ENCODE measurements around the gene PLPPR3.

PLPPR3 gene

DNA sequence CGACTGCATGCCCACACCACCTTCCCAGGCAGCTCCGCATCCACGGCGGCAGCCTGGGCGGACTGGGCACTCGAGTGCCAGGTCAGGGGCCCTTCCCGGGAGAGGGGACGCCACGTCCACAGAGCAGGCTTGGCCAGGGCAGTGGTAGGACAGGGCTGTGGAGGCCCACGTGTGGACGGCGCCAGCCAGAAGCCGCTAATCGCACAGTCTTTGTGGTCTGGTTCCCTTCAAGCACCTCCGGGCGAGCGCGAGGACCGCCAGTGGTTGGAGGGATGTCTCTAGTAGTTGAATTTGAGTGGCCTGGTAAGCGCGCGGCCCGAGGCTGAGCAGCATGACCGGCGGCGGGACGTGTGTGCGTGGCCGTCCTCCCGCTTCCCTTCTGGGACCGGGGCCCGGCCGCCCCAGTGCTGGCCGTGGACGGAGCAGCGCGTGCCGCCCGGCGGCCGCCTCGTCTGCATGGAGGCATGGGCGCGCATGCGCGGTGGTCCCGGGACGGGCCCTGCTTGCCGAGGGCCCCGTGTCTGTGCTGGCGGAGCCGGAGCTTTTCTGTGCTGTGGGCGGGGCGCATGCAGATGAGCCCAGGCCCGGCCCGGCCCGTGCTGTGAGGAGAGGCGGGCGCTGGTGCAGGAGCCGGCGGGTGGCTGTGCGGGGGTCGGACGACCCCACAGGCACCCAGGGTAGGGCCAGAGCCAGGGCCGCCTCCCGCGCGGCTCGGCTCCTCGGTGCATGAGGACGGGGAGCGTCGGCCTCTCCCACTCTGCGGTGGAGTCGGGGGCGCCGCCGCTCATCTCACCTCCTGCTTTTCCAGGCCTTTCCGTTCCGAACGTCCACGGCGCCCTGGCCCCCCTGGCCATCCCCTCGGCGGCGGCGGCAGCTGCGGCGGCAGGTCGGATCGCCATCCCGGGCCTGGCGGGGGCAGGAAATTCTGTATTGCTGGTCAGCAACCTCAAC is 15.9 kb downstream of the PLPPR3 start:
- TF ChIP-seq, protein P1, sequence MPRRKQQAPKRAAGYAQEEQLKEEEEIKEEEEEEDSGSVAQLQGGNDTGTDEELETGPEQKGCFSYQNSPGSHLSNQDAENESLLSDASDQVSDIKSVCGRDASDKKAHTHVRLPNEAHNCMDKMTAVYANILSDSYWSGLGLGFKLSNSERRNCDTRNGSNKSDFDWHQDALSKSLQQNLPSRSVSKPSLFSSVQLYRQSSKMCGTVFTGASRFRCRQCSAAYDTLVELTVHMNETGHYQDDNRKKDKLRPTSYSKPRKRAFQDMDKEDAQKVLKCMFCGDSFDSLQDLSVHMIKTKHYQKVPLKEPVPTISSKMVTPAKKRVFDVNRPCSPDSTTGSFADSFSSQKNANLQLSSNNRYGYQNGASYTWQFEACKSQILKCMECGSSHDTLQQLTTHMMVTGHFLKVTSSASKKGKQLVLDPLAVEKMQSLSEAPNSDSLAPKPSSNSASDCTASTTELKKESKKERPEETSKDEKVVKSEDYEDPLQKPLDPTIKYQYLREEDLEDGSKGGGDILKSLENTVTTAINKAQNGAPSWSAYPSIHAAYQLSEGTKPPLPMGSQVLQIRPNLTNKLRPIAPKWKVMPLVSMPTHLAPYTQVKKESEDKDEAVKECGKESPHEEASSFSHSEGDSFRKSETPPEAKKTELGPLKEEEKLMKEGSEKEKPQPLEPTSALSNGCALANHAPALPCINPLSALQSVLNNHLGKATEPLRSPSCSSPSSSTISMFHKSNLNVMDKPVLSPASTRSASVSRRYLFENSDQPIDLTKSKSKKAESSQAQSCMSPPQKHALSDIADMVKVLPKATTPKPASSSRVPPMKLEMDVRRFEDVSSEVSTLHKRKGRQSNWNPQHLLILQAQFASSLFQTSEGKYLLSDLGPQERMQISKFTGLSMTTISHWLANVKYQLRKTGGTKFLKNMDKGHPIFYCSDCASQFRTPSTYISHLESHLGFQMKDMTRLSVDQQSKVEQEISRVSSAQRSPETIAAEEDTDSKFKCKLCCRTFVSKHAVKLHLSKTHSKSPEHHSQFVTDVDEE (CRISPR knock-in tag; IDR thresholded peaks at IDR 0.05), result no peak
- TF ChIP-seq ZNF8 (CRISPR knock-in tag; IDR thresholded peaks at IDR 0.05) (no peak), CSDC2 (CRISPR knock-in tag; IDR thresholded peaks at IDR 0.05) (no peak), BACH2 (CRISPR knock-in tag; IDR thresholded peaks at IDR 0.05; ENCODE audit: borderline replicate concordance) (no peak), ARNTL (CRISPR knock-in tag; IDR thresholded peaks at IDR 0.05; ENCODE audit: borderline replicate concordance, low read depth) (no peak), ZNF70 (CRISPR knock-in tag; IDR thresholded peaks at IDR 0.05) (no peak), TOX (CRISPR knock-in tag; IDR thresholded peaks at IDR 0.05; ENCODE audit: borderline replicate concordance) (no peak), ZFP3 (CRISPR knock-in tag; IDR thresholded peaks at IDR 0.05) (no peak), PPARA (CRISPR knock-in tag; IDR thresholded peaks at IDR 0.05; ENCODE audit: borderline replicate concordance) (no peak), ISL1 (CRISPR knock-in tag; IDR thresholded peaks at IDR 0.05) (no peak), OSR1 (CRISPR knock-in tag; IDR thresholded peaks at IDR 0.05) (no peak), ZC3H10 (CRISPR knock-in tag; IDR thresholded peaks at IDR 0.05) (no peak), ZFP30 (CRISPR knock-in tag; IDR thresholded peaks at IDR 0.05) (no peak)
- TF ChIP-seq, protein P2, sequence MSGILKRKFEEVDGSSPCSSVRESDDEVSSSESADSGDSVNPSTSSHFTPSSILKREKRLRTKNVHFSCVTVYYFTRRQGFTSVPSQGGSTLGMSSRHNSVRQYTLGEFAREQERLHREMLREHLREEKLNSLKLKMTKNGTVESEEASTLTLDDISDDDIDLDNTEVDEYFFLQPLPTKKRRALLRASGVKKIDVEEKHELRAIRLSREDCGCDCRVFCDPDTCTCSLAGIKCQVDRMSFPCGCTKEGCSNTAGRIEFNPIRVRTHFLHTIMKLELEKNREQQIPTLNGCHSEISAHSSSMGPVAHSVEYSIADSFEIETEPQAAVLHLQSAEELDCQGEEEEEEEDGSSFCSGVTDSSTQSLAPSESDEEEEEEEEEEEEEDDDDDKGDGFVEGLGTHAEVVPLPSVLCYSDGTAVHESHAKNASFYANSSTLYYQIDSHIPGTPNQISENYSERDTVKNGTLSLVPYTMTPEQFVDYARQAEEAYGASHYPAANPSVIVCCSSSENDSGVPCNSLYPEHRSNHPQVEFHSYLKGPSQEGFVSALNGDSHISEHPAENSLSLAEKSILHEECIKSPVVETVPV (CRISPR knock-in tag; IDR thresholded peaks at IDR 0.05), result no peak
- TF ChIP-seq, protein P3, sequence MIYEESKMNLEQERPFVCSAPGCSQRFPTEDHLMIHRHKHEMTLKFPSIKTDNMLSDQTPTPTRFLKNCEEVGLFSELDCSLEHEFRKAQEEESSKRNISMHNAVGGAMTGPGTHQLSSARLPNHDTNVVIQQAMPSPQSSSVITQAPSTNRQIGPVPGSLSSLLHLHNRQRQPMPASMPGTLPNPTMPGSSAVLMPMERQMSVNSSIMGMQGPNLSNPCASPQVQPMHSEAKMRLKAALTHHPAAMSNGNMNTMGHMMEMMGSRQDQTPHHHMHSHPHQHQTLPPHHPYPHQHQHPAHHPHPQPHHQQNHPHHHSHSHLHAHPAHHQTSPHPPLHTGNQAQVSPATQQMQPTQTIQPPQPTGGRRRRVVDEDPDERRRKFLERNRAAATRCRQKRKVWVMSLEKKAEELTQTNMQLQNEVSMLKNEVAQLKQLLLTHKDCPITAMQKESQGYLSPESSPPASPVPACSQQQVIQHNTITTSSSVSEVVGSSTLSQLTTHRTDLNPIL (CRISPR knock-in tag; IDR thresholded peaks at IDR 0.05; ENCODE audit: low read depth), result no peak
- TF ChIP-seq, protein P4, sequence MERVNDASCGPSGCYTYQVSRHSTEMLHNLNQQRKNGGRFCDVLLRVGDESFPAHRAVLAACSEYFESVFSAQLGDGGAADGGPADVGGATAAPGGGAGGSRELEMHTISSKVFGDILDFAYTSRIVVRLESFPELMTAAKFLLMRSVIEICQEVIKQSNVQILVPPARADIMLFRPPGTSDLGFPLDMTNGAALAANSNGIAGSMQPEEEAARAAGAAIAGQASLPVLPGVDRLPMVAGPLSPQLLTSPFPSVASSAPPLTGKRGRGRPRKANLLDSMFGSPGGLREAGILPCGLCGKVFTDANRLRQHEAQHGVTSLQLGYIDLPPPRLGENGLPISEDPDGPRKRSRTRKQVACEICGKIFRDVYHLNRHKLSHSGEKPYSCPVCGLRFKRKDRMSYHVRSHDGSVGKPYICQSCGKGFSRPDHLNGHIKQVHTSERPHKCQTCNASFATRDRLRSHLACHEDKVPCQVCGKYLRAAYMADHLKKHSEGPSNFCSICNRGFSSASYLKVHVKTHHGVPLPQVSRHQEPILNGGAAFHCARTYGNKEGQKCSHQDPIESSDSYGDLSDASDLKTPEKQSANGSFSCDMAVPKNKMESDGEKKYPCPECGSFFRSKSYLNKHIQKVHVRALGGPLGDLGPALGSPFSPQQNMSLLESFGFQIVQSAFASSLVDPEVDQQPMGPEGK (CRISPR knock-in tag; IDR thresholded peaks at IDR 0.05; ENCODE audit: borderline replicate concordance), result no peak
- TF ChIP-seq, protein P5, sequence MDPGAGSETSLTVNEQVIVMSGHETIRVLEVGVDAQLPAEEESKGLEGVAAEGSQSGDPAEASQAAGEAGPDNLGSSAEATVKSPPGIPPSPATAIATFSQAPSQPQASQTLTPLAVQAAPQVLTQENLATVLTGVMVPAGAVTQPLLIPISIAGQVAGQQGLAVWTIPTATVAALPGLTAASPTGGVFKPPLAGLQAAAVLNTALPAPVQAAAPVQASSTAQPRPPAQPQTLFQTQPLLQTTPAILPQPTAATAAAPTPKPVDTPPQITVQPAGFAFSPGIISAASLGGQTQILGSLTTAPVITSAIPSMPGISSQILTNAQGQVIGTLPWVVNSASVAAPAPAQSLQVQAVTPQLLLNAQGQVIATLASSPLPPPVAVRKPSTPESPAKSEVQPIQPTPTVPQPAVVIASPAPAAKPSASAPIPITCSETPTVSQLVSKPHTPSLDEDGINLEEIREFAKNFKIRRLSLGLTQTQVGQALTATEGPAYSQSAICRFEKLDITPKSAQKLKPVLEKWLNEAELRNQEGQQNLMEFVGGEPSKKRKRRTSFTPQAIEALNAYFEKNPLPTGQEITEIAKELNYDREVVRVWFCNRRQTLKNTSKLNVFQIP (CRISPR knock-in tag; IDR thresholded peaks at IDR 0.05; ENCODE audit: borderline replicate concordance, low read depth), result no peak
- no peak for ATAC-seq

DNA sequence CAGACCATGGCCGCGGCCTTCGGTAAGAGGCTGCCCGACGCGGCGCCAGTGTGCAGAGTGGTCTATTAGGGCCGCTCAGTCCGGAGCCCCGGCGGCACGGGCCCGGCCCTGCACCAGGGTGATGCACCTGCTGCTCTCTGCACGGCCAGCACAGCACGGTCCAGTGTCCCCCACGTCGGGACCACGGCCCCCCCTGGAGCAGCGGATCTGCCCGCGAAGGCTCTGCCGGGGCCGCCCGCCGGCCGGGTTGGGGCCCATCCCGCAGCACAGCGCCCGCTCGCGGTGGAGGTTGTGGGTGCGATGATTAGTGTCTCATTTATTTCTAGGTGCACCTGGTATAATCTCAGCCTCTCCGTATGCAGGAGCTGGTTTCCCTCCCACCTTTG is 16.6 kb downstream of the PLPPR3 start:
- no peak for ATAC-seq
- TF ChIP-seq RARB (CRISPR knock-in tag; IDR thresholded peaks at IDR 0.05) (no peak), ARNTL (CRISPR knock-in tag; IDR thresholded peaks at IDR 0.05; ENCODE audit: borderline replicate concordance, low read depth) (no peak), ESRRG (CRISPR knock-in tag; IDR thresholded peaks at IDR 0.05) (no peak)

DNA sequence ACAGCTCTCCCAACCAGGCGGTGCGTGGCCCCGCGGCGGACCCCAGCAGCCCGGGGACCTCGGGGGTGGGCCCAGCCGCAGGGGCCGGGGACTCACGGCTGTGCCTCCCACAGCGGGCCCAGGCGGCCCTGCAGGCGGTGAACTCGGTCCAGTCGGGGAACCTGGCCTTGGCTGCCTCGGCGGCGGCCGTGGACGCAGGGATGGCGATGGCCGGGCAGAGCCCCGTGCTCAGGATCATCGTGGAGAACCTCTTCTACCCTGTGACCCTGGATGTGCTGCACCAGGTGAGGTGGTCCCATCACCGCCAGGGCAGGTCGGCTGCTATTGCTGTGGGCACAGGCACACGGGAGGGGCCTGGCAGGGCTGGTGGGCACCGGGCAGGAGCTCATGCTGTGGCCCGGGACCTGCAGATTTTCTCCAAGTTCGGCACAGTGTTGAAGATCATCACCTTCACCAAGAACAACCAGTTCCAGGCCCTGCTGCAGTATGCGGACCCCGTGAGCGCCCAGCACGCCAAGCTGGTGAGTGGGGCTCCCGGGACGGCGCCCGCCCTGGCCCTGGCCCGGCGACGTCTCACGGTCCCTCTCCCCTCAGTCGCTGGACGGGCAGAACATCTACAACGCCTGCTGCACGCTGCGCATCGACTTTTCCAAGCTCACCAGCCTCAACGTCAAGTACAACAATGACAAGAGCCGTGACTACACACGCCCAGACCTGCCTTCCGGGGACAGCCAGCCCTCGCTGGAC is 17.2 kb downstream of the PLPPR3 start:
- ATAC-seq, result no peak
- TF ChIP-seq ISL1 (CRISPR knock-in tag; IDR thresholded peaks at IDR 0.05), result no peak
- no peak for TF ChIP-seq PPARA (CRISPR knock-in tag; IDR thresholded peaks at IDR 0.05; ENCODE audit: borderline replicate concordance)
- no peak for TF ChIP-seq ARNTL (CRISPR knock-in tag; IDR thresholded peaks at IDR 0.05; ENCODE audit: borderline replicate concordance, low read depth)
- no peak for TF ChIP-seq ESRRG (CRISPR knock-in tag; IDR thresholded peaks at IDR 0.05)
- no peak for TF ChIP-seq SNAI2 (CRISPR knock-in tag; IDR thresholded peaks at IDR 0.05)
- TF ChIP-seq, protein P5 (CRISPR knock-in tag; IDR thresholded peaks at IDR 0.05; ENCODE audit: borderline replicate concordance, low read depth), result no peak
- no peak for TF ChIP-seq BACH2 (CRISPR knock-in tag; IDR thresholded peaks at IDR 0.05; ENCODE audit: borderline replicate concordance)
- TF ChIP-seq, protein P2 (CRISPR knock-in tag; IDR thresholded peaks at IDR 0.05), result no peak
- no peak for TF ChIP-seq RARB (CRISPR knock-in tag; IDR thresholded peaks at IDR 0.05)
- TF ChIP-seq ZNF565 (CRISPR knock-in tag; conservative IDR thresholded peaks at IDR 0.05; ENCODE audit: low read depth), result no peak

All from SK-N-SH treated with all-trans-retinoic acid at 6 μM for 48 hours (cell line).